Measurements from ENCODE around the gene CD22. TPM values are rescaled to one million over a fixed set of nuclear protein-coding genes. Genes with fewer than 3 reads are reported as not detected.

CD22 gene
- polyA plus RNA-seq, 1 donor (not counting 4 experiments of a cell fraction or from before 2014, with no cell fraction given): 0.26 TPM

- H3K79me2 ChIP-seq (ENCODE audit: control insufficient read depth, insufficient read depth, low read length): no peaks in the 10 kb centered on the region
- H3K9me3 ChIP-seq (ENCODE audit: control insufficient read depth, low read depth, low read length): no peaks in the 10 kb centered on the region
- H4K20me1 ChIP-seq (ENCODE audit: control insufficient read depth, extremely low read depth, insufficient read depth, low read length): no peaks in the 10 kb centered on the region
- H3K4me3 ChIP-seq (ENCODE audit: control insufficient read depth in 2 of 3, extremely low read depth in 1 of 3, insufficient read depth in 2 of 3, low read depth in 1 of 3, low read length in 3 of 3): no peak overlapping the region
- no peaks in the 10 kb centered on the region for H3K36me3 ChIP-seq (ENCODE audit: control insufficient read depth in 2 of 2, extremely low read depth in 1 of 2, insufficient read depth in 2 of 2, low read length in 2 of 2)
- no peaks in the 10 kb centered on the region for H3K9me1 ChIP-seq (ENCODE audit: control insufficient read depth, extremely low read depth, insufficient read depth, low read length)
- no peaks in the 10 kb centered on the region for H3K4me1 ChIP-seq (ENCODE audit: control insufficient read depth, extremely low read depth, insufficient read depth, low read length)
- no peak overlapping the region for H3K27ac ChIP-seq (ENCODE audit: control insufficient read depth, insufficient read depth, low read length)
- no peak overlapping the region for H2AFZ ChIP-seq (ENCODE audit: control insufficient read depth, low read length)
- H3K27me3 ChIP-seq (ENCODE audit: control insufficient read depth, extremely low read depth, insufficient read depth, low read length): peaks cover 8% of the 10 kb centered on the region
- FAIRE-seq (no peak), DNase-seq (ENCODE audit: low read depth, low spot score) (no peak)
- no peak overlapping the region for H3K9ac ChIP-seq (ENCODE audit: control insufficient read depth, extremely low read depth, insufficient read depth, low read length)
- H3K4me2 ChIP-seq (ENCODE audit: control insufficient read depth, extremely low read depth, insufficient read depth, low read depth, low read length): no peak overlapping the region
- TF ChIP-seq EZH2 (IDR thresholded peaks at IDR 0.05; ENCODE audit: low read length) (no peak), CTCF (optimal IDR thresholded peaks at IDR 0.05 in 1 of 3, IDR thresholded peaks at IDR 0.05 in 1 of 3, conservative IDR thresholded peaks at IDR 0.05 in 1 of 3; ENCODE audit: extremely low read depth in 1 of 3, insufficient read depth in 2 of 3, low read length in 3 of 3) (no peak)
- dilution Hi-C loops (cut with MboI; ENCODE audit: extremely low pct_ligation_motif_present, low sequenced_read_pairs): no loop called here
These were observed 9.0 kb downstream of the CD22 start for GRCh38 chr19:35337984-35338296.

- H3K9me1 ChIP-seq (ENCODE audit: control insufficient read depth, extremely low read depth, insufficient read depth, low read length): no peaks in the 10 kb centered on the region
- H4K20me1 ChIP-seq (ENCODE audit: control insufficient read depth, extremely low read depth, insufficient read depth, low read length): no peaks in the 10 kb centered on the region
- no peaks in the 10 kb centered on the region for H3K36me3 ChIP-seq (ENCODE audit: control insufficient read depth in 2 of 2, extremely low read depth in 1 of 2, insufficient read depth in 2 of 2, low read length in 2 of 2)
- H3K4me1 ChIP-seq (ENCODE audit: control insufficient read depth, extremely low read depth, insufficient read depth, low read length): no peaks in the 10 kb centered on the region
- no peaks in the 10 kb centered on the region for H3K9me3 ChIP-seq (ENCODE audit: control insufficient read depth, low read depth, low read length)
- H2AFZ ChIP-seq (ENCODE audit: control insufficient read depth, low read length): no peak overlapping the region
- no peaks in the 10 kb centered on the region for H3K79me2 ChIP-seq (ENCODE audit: control insufficient read depth, insufficient read depth, low read length)
- DNase-seq (ENCODE audit: low read depth, low spot score): no peak
- dilution Hi-C loops (cut with MboI; ENCODE audit: extremely low pct_ligation_motif_present, low sequenced_read_pairs): no loop called here
- no peak overlapping the region for H3K4me2 ChIP-seq (ENCODE audit: control insufficient read depth, extremely low read depth, insufficient read depth, low read depth, low read length)
- no peak for FAIRE-seq
- TF ChIP-seq EZH2 (IDR thresholded peaks at IDR 0.05; ENCODE audit: low read length) (no peak), CTCF (optimal IDR thresholded peaks at IDR 0.05 in 1 of 3, IDR thresholded peaks at IDR 0.05 in 1 of 3, conservative IDR thresholded peaks at IDR 0.05 in 1 of 3; ENCODE audit: extremely low read depth in 1 of 3, insufficient read depth in 2 of 3, low read length in 3 of 3) (no peak)
- peaks cover 14% of the 10 kb centered on the region for H3K27me3 ChIP-seq (ENCODE audit: control insufficient read depth, extremely low read depth, insufficient read depth, low read length)
- H3K27ac ChIP-seq (ENCODE audit: control insufficient read depth, insufficient read depth, low read length): no peak overlapping the region
- no peak overlapping the region for H3K4me3 ChIP-seq (ENCODE audit: control insufficient read depth in 2 of 3, extremely low read depth in 1 of 3, insufficient read depth in 2 of 3, low read depth in 1 of 3, low read length in 3 of 3)
- no peak overlapping the region for H3K9ac ChIP-seq (ENCODE audit: control insufficient read depth, extremely low read depth, insufficient read depth, low read length)
These were observed 11.4 kb downstream of the CD22 start for GRCh38 chr19:35340431-35340830.

Measured in keratinocyte (primary cell).